Heart right ventricle (tissue), 16 donors: ENCODE results near the gene MTFP1. TPM values are rescaled to one million over a fixed set of nuclear protein-coding genes. Genes with fewer than 3 reads are reported as not detected.

ENCODE experiments used
- ATAC-seq, 8 donors: fragments of 200-7000 bp; cut with Tn5 transposase; one replicate each; pipeline ENCODE4 v1.9.1; 2020; ENCODE audit warnings: mild to moderate bottlenecking in 8 of 8, moderate library complexity in 8 of 8, moderate number of reproducible peaks in 1 of 8
- DNase-seq, 2 donors: peaks; one replicate each; pipeline ENCODE4 v3.0.0-alpha.2; 2020
- H3K27ac ChIP-seq, 10 donors: fragments of 200-600 bp; sonication (generic) in 2 of 10; one replicate each; pipeline versions ENCODE4 v1.5.0 to v1.8.0; 2020 to 2022; ENCODE audit warnings: mild to moderate bottlenecking in 3 of 10
- H3K27me3 ChIP-seq, 7 donors: fragments of 200-600 bp; one replicate each; pipeline ENCODE4 v1.8.0; 2021 to 2022; ENCODE audit warnings: mild to moderate bottlenecking in 2 of 7
- H3K36me3 ChIP-seq, 9 donors: fragments of 200-600 bp; sonication (generic) in 1 of 9; one replicate each; pipeline versions ENCODE4 v1.5.0 to v1.8.0; 2020 to 2022; ENCODE audit warnings: mild to moderate bottlenecking in 2 of 9
- H3K4me1 ChIP-seq, 9 donors: fragments of 200-600 bp; sonication (generic) in 1 of 9; one replicate each; pipeline versions ENCODE4 v1.5.0 to v1.8.0; 2020 to 2022; ENCODE audit warnings: mild to moderate bottlenecking in 4 of 9
- H3K4me3 ChIP-seq, 10 donors: fragments of 200-600 bp; sonication (generic) in 2 of 10; one replicate each; pipeline versions ENCODE4 v1.5.0 to v1.8.0; 2020 to 2022; ENCODE audit warnings: mild to moderate bottlenecking in 7 of 10, moderate library complexity in 2 of 10
- H3K9me3 ChIP-seq, 11 donors: fragments of 200-600 bp in 10 of 11; sonication (generic) in 2 of 11; one replicate each; pipeline versions ENCODE4 v1.5.0 to v1.8.0; 2013 to 2022; ENCODE audit warnings: mild to moderate bottlenecking in 2 of 11, control low read depth in 1 of 11, moderate library complexity in 1 of 11
- WGBS, 2 donors: extraction: QIAGEN DNeasy Blood & Tissue Kit; methylation state at CpG; one replicate each; pipeline ENCODE4 v1.1.7; 2013; ENCODE audit warnings: inconsistent platforms in 1 of 2; 5-methylcytosine and 5-hydroxymethylcytosine counted together
- intact Hi-C, 10 donors: fragments of 100-400 bp; cut with DNase I; formaldehyde crosslinking; loops; one replicate each; pipeline versions ENCODE4 v1.11.1 to v1.14.2; 2022
- long read RNA-seq, 3 donors: library from polyadenylated mRNA; unstranded; transcript quantifications; one replicate each; pipeline ENCODE4 v2.0.0, GENCODE V29; 2020 to 2021
- polyA plus RNA-seq, 2 donors: library from polyadenylated mRNA; stranded (reverse); fragments of 200-250 nt; gene quantifications; one replicate each; pipeline ENCODE4 v1.2.3, GENCODE V29; 2013
- total RNA-seq, 10 donors: library from RNA; stranded (reverse); fragmentation: NEBNext Ultra II Directional in 3 of 10; extraction: Animal tissue kit (Norgen Biotek cat#: 25700) in 3 of 10; gene quantifications; one replicate each; pipeline versions ENCODE4 v1.2.1 to v1.2.4, GENCODE V29; 2021 to 2023
- TF ChIP-seq, protein P1 (sequence below), 9 donors: fragments of 200-600 bp; sonication (generic) in 2 of 9; IDR thresholded peaks; one replicate each; pipeline versions ENCODE4 v1.5.0 to v1.8.0; 2021 to 2022; ENCODE audit warnings: antibody characterized with exemption in 9 of 9, mild to moderate bottlenecking in 5 of 9, moderate library complexity in 1 of 9
- donor health status: Arrhythmogenic right ventricular cardiomyopathy.
- donor health status: ischemic (EF 13 %, LVEDD 7.1; RV severe dilation, severe dysfunction).
- donor health status: healthy with polysubstance abuse.
- donor health status: DM: no; HTN: yes; CAD: no.
- donor health status: DM: no; HTN: no; CAD: no.
- donor health status: ischemic (EF 25% LVEDD 6.9; RV normal size, moderate dysfunction).
- donor health status: ischemic (EF 25% LVEDD 5.7; RV mildly dilated, moderate dysfunction).
- donor health status: healthy.
- donor health status: DM: yes; HTN: yes; CAD: no.
- donor health status: Ischemic cardiomyopathy.
- donor health status: ischemic (EF 35%, LVEDD 5.7; RV mildly dilated, moderate dysfunction).
- donor health status: nonischemic (EF 11% LVEDD 7.7; RV severe dilation, severe dysfunction).
- donor health status: DM: yes; HTN: yes; CAD: no.
- donor health status: PGD.
- donor health status: ischemic (EF 29% LVEDD 5.4; RV normal size, mild dysfunction).
- donor health status: nonischemic (EF 23%, LVEDD 6.1; RV moderate dilation, normal function).

The MTFP1 gene, protein sequence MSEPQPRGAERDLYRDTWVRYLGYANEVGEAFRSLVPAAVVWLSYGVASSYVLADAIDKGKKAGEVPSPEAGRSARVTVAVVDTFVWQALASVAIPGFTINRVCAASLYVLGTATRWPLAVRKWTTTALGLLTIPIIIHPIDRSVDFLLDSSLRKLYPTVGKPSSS
- total RNA-seq, result 10 to 100 TPM in 7 of 10 donors, 1 to 10 TPM in 3; 5.9 to 31.0 (median 13.2) TPM
- 100 to 1,000 TPM in 1 of 2 donors, 10 to 100 TPM in 1; 50.8 to 132 TPM for polyA plus RNA-seq
- long read RNA-seq, donor 1, transcript MTFP1-201 (4 exons, 1,370 nt), result major isoform, 25 of 30 reads
- long read RNA-seq, donor 1, partial matches to known transcripts, result 0 of 30 reads
- long read RNA-seq, donor 1, other reads (novel, unspliced or antisense), result 1 of 30 reads
- long read RNA-seq, donor 2, transcript MTFP1-201 (4 exons, 1,370 nt), result major isoform, 24 of 30 reads
- long read RNA-seq, donor 2, partial matches to known transcripts, result 3 of 30 reads
- long read RNA-seq, donor 2, other reads (novel, unspliced or antisense), result 1 of 30 reads
- long read RNA-seq, donor 3, transcript MTFP1-201 (4 exons, 1,370 nt), result major isoform, 41 of 58 reads
- long read RNA-seq, donor 3, transcript MTFP1-203 (4 exons, 912 nt), result minor isoform, 6 of 58 reads
- long read RNA-seq, donor 3, partial matches to known transcripts, result 1 of 58 reads
- long read RNA-seq, donor 3, other reads (novel, unspliced or antisense), result 4 of 58 reads

DNA sequence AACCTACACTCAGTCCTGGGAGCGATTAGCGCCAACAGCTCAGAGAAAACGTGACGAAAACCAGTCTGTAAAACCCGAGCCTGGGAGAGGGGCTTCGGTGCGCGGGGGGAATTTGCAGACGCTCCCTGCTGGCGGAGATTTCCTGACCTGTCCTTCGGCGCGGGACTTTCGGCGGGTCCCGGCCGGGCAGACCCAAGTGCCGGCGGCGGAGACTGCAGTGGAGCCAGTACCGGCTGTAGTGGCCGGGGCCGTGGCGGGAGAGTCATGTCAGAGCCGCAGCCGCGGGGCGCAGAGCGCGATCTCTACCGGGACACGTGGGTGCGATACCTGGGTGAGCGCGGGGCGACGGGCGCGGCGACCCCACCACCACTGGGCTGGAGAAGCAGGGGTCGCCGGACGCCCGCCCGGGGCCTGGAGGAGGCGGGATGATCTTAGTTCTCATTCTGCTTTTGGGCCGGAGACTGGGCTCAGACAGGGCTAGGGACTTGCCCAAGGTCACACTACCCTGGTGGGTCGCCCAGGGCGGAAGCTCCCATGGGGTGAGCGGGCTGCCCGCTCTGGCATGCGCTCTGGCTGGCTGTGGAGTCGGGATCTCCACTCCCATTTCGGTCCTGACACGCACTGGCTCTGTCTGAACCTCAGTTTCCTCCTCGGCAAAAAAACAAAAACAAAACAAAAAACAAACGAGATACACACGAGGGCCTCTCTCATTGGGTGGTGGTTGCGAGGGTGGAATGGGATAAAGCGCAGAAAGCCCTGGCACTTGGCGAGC lies at the start of gene MTFP1:
Gene MTFP1 (plus strand): TSS at position 153 of the 772 bp plus-strand sequence. CDS start 112 bp downstream, at position 265.
- TF ChIP-seq, protein P1, sequence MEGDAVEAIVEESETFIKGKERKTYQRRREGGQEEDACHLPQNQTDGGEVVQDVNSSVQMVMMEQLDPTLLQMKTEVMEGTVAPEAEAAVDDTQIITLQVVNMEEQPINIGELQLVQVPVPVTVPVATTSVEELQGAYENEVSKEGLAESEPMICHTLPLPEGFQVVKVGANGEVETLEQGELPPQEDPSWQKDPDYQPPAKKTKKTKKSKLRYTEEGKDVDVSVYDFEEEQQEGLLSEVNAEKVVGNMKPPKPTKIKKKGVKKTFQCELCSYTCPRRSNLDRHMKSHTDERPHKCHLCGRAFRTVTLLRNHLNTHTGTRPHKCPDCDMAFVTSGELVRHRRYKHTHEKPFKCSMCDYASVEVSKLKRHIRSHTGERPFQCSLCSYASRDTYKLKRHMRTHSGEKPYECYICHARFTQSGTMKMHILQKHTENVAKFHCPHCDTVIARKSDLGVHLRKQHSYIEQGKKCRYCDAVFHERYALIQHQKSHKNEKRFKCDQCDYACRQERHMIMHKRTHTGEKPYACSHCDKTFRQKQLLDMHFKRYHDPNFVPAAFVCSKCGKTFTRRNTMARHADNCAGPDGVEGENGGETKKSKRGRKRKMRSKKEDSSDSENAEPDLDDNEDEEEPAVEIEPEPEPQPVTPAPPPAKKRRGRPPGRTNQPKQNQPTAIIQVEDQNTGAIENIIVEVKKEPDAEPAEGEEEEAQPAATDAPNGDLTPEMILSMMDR (IDR thresholded peaks at IDR 0.05), result peak in 1 of 9 donors; percentile 18
- no peaks in the 10 kb centered on the region for H3K27me3 ChIP-seq
- peaks cover 7 to 57% (median 41%) of the 10 kb centered on the region in 9 donors for H3K4me1 ChIP-seq
- 1 to 3% methylated on average over 61 of the region's 61 CpGs for WGBS, 2 donors
- peaks cover 0 to 27% (median 0%) of the 10 kb centered on the region in 9 donors for H3K36me3 ChIP-seq
- H3K27ac ChIP-seq, result peak within 1 kb of the TSS in 9 of 10 donors; percentile 73 to 98 (median 95)
- peaks cover 0 to 4% (median 0%) of the 10 kb centered on the region in 11 donors for H3K9me3 ChIP-seq
- peak within 1 kb of the TSS; percentile 65 to 88 (median 74) for H3K4me3 ChIP-seq
- intact Hi-C loops, result no loop called here
- ATAC-seq (no peak), DNase-seq (peak; percentile 50 to 66)

DNA sequence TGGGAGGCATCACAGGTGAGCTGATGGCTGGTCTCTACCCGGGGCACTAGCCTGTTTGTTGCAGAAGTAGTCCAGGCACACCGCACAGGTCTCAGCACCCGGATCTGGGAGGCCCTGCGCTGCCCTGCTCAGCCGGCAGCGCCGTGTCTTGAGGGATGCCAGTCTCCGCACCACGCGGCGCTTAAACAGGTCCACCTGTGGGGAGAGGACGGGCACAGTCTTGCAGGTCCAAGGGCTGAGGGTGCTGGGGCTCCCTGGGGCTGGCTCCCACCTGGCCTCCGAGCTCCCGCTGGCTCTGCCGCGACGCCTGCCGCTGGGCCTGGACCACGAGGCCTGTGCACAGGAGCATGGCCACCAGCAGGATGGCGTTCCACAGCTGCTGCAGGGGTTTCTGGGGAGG lies 45.6 kb upstream of the MTFP1 start:
- Histone ChIP-seq H3K9me3 (no peaks in the 10 kb centered on the region), H3K27ac (no peak overlapping the region), H3K27me3 (no peaks in the 10 kb centered on the region), H3K4me3 (no peak overlapping the region), H3K36me3 (peaks cover 0 to 62% (median 0%) of the 10 kb centered on the region in 9 donors), H3K4me1 (peaks cover 0 to 17% (median 4%) of the 10 kb centered on the region in 9 donors)
- 95 to 97% methylated on average over 20 of the region's 20 CpGs for WGBS, 2 donors
- DNase-seq (no peak), ATAC-seq (no peak)
- intact Hi-C loops, result loop anchor here in 3 of 10 donors (5.0 to 10.0 kb wide), 3 partner anchors 38 to 273 kb away; partner anchors contain the start of gene TBC1D10A (in 1 of the 3)
- TF ChIP-seq, protein P1 (IDR thresholded peaks at IDR 0.05), result no peak

DNA sequence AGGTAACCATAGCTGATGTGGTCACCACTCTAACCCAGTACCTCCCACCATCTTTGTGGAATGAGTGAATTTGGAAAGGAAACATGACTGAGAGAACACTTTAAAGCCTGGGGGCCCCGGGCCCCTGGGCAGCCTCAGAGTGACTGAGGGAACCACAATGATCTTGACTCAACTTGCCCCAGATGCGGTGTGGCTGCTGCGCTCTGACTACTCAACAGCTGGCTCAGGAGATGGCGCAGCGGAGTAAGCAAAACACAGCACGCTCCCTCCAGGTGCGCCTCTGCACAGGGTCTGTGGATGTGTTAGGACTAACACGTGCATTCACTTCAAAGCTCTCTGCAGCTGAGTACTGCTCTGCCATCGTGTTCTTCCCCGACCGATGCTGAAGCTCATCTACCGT lies 44.3 kb upstream of the MTFP1 start:
- DNase-seq (no peak), ATAC-seq (no peak)
- Histone ChIP-seq H3K4me1 (peaks cover 0 to 17% (median 7%) of the 10 kb centered on the region in 9 donors), H3K36me3 (peaks cover 0 to 62% (median 0%) of the 10 kb centered on the region in 9 donors), H3K27ac (peak overlapping the region in 1 of 10 donors; percentile 68), H3K9me3 (no peaks in the 10 kb centered on the region), H3K27me3 (no peaks in the 10 kb centered on the region), H3K4me3 (no peak overlapping the region)
- 87 to 88% methylated on average over 12 of the region's 12 CpGs for WGBS, 2 donors
- intact Hi-C loops, result loop anchor here in 3 of 10 donors (5.0 to 10.0 kb wide), 3 partner anchors 39 to 274 kb away; partner anchors contain the start of gene TBC1D10A (in 1 of the 3)
- TF ChIP-seq, protein P1 (IDR thresholded peaks at IDR 0.05), result no peak
